ENCODE measurements around the gene LYZL1.
A peak's percentile ranks its signal among the peaks of the same experiment; 100 is the strongest.

DNA sequence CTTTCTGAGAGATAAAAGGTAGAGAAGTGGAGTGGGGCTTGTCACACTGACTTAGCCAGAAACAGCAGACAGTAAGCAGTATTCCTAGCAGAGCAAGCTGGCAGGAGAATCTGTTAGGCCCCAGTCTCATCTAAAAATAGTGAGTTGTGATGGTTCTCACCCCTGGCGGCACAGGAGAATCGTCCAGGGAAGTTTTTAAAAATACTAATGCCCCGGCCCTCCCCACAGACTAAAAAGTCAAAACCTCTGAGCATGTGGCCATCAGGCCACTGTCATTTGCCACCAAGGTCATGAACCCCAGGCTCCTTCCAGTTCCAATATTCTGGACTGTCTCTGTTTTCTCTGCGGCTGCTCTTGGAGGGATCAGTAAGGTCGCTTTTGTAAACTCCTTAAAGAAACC, 34.0 kb downstream of the LYZL1 start:
- TF ChIP-seq EP300 (IDR thresholded peaks at IDR 0.05) (no peak), POLR2A (IDR thresholded peaks at IDR 0.05) (no peak)
- TF ChIP-seq, protein P1, sequence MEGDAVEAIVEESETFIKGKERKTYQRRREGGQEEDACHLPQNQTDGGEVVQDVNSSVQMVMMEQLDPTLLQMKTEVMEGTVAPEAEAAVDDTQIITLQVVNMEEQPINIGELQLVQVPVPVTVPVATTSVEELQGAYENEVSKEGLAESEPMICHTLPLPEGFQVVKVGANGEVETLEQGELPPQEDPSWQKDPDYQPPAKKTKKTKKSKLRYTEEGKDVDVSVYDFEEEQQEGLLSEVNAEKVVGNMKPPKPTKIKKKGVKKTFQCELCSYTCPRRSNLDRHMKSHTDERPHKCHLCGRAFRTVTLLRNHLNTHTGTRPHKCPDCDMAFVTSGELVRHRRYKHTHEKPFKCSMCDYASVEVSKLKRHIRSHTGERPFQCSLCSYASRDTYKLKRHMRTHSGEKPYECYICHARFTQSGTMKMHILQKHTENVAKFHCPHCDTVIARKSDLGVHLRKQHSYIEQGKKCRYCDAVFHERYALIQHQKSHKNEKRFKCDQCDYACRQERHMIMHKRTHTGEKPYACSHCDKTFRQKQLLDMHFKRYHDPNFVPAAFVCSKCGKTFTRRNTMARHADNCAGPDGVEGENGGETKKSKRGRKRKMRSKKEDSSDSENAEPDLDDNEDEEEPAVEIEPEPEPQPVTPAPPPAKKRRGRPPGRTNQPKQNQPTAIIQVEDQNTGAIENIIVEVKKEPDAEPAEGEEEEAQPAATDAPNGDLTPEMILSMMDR (IDR thresholded peaks at IDR 0.05) = peak in 1 of 4 experiments; percentile 20

All from gastroesophageal sphincter (tissue), 3 donors.